ES-I3 (cell line): Measurements from ENCODE around the gene KLHL30.

ENCODE experiments used
- H3K36me3 ChIP-seq: 2 replicates; pipeline ENCODE4 v1.6.1; 2013; ENCODE audit warnings: mild to moderate bottlenecking, low read length, control low read depth, moderate library complexity; ENCODE audit not compliant: insufficient read depth
- H3K4me1 ChIP-seq: 2 replicates; pipeline ENCODE4 v1.6.1; 2013; ENCODE audit warnings: mild to moderate bottlenecking, control low read depth, low read length; ENCODE audit not compliant: insufficient read depth
- H3K9ac ChIP-seq: 2 replicates; pipeline ENCODE4 v1.6.1; 2013; ENCODE audit warnings: low read depth, mild to moderate bottlenecking, low read length, moderate library complexity
- H3K9me3 ChIP-seq: 2 replicates; pipeline ENCODE4 v1.6.1; 2013; ENCODE audit warnings: mild to moderate bottlenecking, low read length, moderate library complexity; ENCODE audit not compliant: control insufficient read depth, insufficient read depth

KLHL30 gene, protein sequence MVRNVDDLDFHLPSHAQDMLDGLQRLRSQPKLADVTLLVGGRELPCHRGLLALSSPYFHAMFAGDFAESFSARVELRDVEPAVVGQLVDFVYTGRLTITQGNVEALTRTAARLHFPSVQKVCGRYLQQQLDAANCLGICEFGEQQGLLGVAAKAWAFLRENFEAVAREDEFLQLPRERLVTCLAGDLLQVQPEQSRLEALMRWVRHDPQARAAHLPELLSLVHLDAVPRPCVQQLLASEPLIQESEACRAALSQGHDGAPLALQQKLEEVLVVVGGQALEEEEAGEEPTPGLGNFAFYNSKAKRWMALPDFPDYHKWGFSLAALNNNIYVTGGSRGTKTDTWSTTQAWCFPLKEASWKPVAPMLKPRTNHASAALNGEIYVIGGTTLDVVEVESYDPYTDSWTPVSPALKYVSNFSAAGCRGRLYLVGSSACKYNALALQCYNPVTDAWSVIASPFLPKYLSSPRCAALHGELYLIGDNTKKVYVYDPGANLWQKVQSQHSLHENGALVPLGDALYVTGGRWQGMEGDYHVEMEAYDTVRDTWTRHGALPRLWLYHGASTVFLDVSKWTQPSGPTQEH

DNA sequence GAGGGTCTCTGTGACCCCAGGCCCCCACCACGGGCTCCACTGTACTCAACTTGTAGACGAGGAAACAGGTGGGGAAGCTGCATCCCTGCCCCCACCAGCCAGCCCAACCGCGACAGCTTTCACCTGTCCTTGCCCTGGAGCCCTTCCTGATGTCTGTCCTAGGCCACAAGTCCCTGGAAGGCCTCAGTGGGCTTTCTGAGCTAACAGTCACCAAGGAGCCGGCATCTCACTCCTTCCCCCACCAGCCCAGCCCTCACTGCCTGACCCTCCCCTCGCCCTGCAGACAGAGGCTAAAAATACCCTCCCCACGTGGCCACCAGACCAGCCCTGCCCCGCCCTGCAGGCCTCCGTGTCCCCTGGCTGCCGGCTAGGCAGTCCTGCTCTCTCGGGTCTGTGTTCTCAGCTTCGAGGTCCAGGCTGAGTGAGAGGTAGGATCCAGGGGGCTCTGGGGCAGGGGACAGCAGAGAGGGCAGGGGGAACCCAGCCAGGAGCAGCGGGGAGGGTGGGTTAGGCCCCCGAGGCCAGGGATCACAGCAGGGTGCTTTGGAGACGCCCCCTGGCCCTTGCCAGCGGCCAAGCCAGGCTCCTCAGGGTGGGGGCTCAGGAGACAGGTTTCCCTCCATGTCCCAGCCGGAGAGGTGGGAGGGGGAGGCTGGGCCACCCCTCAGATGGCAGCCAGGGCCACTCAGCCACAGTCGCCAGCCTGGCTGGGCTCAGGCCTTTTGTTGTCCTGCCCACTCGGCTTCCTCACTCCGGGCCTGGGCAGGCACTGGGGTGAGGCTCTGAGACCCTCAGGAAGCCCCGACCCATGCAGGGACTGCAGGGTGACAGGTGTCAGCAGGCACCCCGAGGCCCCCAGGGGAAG is at the start of gene KLHL30:
Gene KLHL30, plus strand, starts transcription at position 338 of the 865 bp plus-strand sequence. CDS start 2,087 bp downstream, outside the sequence.
- Histone ChIP-seq H3K4me1 (no peaks in the 10 kb centered on the region; the same call in 1 of the 2 replicates), H3K36me3 (no peaks in the 10 kb centered on the region), H3K9ac (no peak within 1 kb of the TSS), H3K9me3 (no peaks in the 10 kb centered on the region)

DNA sequence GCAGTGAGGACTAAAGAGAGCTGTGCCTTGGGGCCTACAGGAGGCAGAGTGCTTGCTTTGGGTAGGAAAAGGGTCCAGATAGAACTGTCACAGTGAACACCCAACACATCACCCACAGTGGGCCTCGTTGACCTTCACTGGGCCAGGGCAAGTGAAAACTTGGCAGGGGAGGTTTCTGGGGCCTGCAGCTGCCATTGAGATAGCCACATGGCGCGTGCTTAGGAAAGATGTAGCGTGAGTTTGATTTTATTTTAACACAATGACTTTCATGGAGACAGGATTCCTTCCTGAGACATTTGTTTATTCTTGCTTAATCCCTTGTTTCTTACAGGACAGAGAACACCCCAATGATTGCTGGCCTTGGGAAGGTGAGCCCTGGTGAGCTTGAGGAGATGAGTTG is 47.6 kb upstream of the KLHL30 start:
- Histone ChIP-seq H3K9ac (no peak overlapping the region), H3K4me1 (no peaks in the 10 kb centered on the region), H3K36me3 (peaks cover 4% of the 10 kb centered on the region), H3K9me3 (no peaks in the 10 kb centered on the region)

DNA sequence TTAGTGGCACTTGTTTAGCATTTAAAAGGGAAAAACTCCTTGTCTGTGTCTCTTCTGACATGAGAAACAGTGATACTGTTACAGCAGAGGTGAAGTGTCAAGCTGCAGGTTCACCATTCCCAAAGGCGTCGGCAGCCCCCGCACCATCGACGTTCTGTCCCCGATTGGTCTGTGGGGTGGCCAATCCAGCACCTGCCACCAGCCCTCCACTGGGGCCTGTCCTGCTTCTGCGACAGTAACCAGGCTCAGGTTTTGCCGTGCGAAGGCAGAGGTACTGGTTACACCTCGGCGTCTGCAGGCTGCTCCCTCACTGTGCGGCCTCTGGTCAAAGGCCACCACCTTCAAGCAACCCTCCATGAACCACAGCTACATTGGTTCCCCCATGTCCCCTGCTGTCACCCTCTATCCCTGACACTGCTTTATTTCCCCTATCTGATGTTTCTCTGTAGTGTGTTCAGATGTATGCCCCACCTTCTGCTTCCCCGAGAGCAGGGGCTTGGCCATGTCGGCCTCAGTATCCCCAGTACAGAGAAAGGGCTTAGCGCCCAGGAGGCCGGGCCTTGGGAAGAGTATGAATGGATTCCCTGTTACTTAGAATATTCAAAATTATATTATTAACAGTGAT is 46.9 kb upstream of the KLHL30 start:
- peaks cover 4% of the 10 kb centered on the region for H3K36me3 ChIP-seq
- H3K9ac ChIP-seq = no peak overlapping the region
- H3K4me1 ChIP-seq = peaks cover 5% of the 10 kb centered on the region
- no peaks in the 10 kb centered on the region for H3K9me3 ChIP-seq

GRCh38 chr2:238092486-238093035 is 45.9 kb upstream of the KLHL30 start:
- Histone ChIP-seq H3K36me3 (no peaks in the 10 kb centered on the region; the same call in none of the 2 replicates), H3K9ac (no peak overlapping the region), H3K4me1 (peaks cover 7% of the 10 kb centered on the region), H3K9me3 (no peaks in the 10 kb centered on the region)

GRCh38 chr2:238093181-238094140 is 45.0 kb upstream of the KLHL30 start:
- H3K9ac ChIP-seq = no peak overlapping the region
- no peaks in the 10 kb centered on the region for H3K9me3 ChIP-seq
- H3K4me1 ChIP-seq = peaks cover 9% of the 10 kb centered on the region
- no peaks in the 10 kb centered on the region; the same call in 1 of the 2 replicates for H3K36me3 ChIP-seq

DNA sequence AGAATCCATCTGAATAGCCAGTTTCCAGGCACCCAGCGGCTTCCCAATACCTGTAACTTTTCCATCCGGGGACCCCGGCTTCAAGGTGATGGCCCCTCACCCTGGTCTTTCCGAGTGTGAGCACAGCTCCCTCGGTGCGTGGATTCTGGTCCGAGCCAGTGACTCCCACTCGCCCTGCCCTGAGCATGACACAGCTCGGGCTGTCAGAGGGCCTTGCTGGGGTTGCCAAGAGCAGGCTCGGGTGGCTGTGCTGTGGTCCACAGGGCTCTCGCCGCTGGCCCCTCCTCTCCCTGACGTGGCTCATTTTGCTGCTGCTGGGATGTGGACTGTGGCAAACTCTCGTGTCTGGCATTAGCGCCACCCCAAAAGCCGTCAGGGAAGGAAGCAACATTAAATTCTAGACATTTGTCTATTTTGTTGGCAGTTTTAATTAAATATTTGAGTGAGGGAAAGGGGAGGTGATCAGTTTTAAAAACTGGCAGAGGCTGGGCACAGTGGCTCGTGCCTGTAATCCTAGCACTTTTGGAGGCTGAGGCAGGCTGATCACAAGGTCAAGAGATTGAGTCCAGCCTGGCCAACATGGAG is 43.9 kb upstream of the KLHL30 start:
- Histone ChIP-seq H3K36me3 (no peaks in the 10 kb centered on the region; the same call in 1 of the 2 replicates), H3K9me3 (no peaks in the 10 kb centered on the region), H3K4me1 (peaks cover 13% of the 10 kb centered on the region), H3K9ac (no peak overlapping the region)

- H3K9me3 ChIP-seq = no peaks in the 10 kb centered on the region
- no peaks in the 10 kb centered on the region; the same call in 1 of the 2 replicates for H3K36me3 ChIP-seq
Measured at GRCh38 chr2:238095143-238095542, 43.3 kb upstream of the KLHL30 start.

GRCh38 chr2:238096311-238097011 is 42.0 kb upstream of the KLHL30 start:
- no peaks in the 10 kb centered on the region for H3K9me3 ChIP-seq
- no peak overlapping the region for H3K9ac ChIP-seq
- H3K36me3 ChIP-seq = no peaks in the 10 kb centered on the region; the same call in 1 of the 2 replicates
- peaks cover 13% of the 10 kb centered on the region for H3K4me1 ChIP-seq

More at GRCh38 chr2:238095143-238095542, 43.3 kb upstream of the KLHL30 start:
- no peak overlapping the region for H3K9ac ChIP-seq
- H3K4me1 ChIP-seq = peaks cover 13% of the 10 kb centered on the region

GRCh38 chr2:238097201-238097987 is 41.1 kb upstream of the KLHL30 start:
- no peaks in the 10 kb centered on the region for H3K9me3 ChIP-seq
- H3K36me3 ChIP-seq = no peaks in the 10 kb centered on the region; the same call in 1 of the 2 replicates
- peaks cover 13% of the 10 kb centered on the region for H3K4me1 ChIP-seq
- H3K9ac ChIP-seq = no peak overlapping the region

GRCh38 chr2:238097988-238098871 is 40.2 kb upstream of the KLHL30 start:
- Histone ChIP-seq H3K9ac (no peak overlapping the region), H3K9me3 (no peaks in the 10 kb centered on the region), H3K4me1 (peaks cover 13% of the 10 kb centered on the region), H3K36me3 (no peaks in the 10 kb centered on the region; the same call in 1 of the 2 replicates)
